ENCODE results near the gene HOXD4.

Gene HOXD4

DNA sequence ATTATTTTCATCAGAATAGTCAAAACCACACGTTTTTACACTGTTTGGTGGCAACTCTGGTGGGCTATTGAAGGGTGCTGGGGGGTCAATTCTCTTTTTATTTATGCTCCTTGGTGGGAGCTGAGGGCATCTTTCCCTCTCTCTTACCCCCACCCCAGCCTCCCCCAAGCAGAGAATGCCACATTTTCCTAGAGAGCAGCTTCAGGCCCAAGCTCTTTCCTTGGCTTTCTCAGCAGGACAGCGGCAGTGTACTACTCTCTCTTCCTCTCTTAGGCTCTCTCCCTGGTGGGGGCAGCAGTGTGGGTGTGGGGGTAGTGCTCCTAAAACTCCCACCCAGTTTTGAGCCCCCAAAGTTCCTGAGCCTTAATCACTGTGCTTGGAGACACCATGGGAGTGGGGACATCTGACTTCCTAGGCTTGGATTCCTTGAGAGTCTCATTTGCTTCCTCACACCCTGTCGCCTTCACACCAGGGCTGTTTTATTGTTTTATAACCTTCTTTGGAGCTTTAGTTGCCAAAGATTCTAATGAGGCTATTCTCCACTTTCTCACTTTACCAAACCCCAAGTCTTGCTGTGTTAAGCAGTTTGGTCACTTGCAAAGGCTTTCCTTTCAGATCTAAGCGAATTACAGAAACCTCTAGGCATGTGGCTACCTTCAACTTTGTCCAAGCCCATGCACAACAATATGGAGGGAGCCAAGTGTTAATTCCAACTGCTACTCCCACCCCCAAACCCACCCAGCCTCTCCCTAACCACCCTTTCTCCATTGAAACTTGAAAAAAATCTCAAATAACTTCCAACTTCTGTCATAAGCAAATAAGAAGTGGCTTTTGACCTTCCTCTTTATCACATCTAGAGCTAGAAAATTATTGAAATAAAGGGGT lies 6.0 kb upstream of the HOXD4 start:
- no peak for DNase-seq

DNA sequence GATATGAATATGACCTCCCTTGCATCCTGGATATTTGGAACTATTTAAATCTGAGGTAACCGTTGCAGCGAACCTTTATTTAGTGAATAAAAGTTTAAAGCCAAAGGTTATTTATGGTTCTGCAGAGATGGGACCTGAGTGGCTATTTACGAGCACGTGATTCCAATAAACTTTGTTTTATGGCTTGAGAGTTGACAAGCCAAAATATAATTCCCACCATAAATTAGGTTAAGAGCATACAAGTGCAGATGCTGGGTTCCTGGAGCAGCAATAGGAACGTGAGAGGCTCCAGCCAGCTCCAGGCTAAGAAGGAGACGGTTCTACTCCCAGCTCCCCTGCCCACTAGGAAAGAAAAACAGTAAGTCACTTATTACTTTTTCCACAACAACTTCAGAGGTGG lies 5.2 kb upstream of the HOXD4 start:
- DNase-seq, result no peak

GRCh38 chr2:176146645-176147044 lies 4.7 kb upstream of the HOXD4 start:
- DNase-seq, result no peak

- no peak for DNase-seq
Measured at GRCh38 chr2:176147210-176147799, 4.0 kb upstream of the HOXD4 start.

- no peak for DNase-seq
Measured at GRCh38 chr2:176147800-176148496, 3.4 kb upstream of the HOXD4 start.

DNA sequence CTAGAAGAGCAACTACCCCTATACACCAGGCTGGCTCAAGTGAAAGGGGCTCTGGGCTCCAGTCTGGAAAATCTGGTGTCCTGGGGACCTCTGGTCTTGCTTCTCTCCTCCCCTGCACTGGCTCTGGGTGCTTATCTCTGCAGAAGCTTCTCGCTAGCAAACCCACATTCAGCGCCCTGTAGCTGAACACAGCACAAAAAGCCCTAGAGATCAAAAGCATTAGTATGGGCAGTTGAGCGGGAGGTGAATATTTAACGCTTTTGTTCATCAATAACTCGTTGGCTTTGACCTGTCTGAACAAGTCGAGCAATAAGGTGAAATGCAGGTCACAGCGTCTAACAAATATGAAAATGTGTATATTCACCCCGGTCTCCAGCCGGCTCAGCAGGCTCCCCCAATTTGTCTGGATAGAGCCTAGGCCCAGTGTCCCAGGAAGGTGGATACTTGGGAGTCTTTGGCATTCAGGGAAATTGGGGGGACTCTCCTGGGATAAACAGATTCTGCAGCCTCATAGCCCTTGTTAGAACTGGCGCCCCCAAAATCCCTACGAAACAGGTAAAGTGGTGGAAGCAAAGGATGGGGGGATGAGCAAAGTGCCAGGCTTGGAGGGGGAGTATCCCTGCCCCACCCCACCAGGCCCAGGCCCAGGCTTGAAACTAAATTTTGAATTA lies 2.5 kb upstream of the HOXD4 start:
- DNase-seq, result no peak

DNA sequence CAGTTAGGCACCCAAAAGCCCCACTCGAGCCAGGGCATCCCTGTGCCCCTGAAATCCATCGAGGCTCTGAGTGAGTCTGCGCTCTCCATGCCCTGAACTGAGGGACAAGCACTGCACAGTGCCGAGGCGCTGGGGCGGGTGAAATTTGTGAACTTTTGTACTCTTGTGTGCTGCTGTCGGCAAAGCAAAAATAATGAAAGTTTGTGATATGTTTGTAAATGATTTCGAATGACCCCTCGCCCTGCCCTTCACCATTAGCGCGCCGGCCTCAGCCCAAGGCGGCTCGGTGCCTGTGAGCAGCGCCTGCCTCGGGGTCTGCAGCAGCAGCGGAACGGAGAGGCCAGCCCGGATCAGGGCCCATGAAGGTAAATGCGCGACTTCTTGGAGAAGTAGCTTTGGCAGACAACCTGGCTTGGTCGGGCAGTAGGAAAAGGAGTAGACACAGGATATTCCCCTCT lies 1.8 kb upstream of the HOXD4 start:
- no peak for DNase-seq

- no peak for DNase-seq
Measured at GRCh38 chr2:176149939-176150583, 1.3 kb upstream of the HOXD4 start.

DNA sequence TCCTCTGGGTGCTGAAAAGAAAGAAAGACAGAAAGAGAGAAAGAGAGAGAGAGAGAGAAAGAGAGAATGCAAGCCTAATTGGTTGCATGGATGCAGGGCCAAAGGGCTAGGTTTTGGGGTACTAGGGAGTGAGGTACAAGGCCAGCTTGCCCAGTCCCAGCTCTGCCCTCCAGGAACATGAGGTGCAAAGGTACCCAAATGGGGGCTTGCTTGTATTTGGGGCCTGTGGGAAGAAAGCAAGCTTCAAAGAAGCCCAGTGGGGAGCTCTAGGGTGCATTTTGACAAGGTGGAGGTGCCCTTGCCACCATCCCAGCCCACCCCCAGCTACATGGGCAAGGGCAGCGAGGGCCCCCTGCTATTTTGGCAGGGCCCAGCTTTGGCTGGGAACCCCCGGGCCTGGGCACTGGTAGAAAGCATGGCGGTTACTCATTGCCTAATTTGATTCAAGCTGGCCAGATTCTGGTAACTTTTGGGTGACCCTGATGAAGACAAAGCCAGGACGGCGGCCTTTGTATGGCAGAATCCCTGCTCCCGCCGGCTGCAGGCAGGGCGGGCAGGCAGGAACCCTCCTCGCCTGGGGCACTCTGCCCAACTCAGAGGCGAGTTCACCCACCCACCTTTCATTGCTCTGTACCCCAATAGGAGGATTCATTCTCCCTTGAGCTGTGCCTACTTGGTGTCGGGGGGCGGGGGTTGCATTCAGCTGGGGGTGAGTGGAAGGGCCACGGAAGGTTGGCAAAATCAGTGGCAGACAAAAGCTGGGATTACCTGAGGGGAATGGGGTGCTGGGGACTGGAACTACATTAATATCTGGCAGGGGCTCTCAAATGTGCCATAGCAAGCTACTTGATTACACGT lies 537 bp upstream of the HOXD4 start:
- DNase-seq, result no peak

- no peak for DNase-seq
Measured at GRCh38 chr2:176152350-176153181, 1.2 kb downstream of the HOXD4 start.

DNA sequence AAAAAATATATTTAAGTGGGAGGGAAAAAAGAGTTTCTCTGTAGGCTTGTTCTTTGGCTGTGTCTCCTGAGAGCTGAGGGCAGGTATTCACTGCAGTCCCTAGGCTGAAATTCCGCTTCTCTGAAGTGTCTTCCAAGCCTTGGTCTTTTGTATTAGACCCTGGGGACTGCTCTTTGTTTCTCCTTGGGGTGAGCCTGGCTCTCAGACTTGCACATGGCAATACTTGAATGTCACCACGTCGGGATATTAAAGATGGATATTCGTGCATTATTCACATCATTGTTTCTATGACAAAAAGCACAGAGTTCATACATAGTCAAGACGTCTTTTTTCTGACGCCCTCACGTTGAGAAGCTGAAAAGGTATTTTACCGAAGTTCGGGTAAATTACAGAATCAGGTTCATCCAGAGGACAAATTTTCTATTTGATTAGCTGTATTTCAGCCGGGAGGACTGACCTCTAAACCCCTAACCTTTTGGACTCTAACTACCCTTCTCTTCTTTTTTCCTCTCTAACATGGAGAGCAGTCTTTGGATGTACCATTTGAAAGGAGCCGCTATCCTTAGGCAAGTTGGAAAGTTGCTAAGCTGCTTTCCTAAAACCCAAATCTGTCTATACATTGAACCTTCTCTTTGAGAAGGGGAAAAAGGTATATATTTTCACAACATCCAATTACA lies 3.4 kb downstream of the HOXD4 start:
- DNase-seq, result no peak

GRCh38 chr2:176155356-176156044 lies 4.2 kb downstream of the HOXD4 start:
- no peak for DNase-seq

- DNase-seq, result no peak
Measured at GRCh38 chr2:176156301-176156806, 5.0 kb downstream of the HOXD4 start.

- no peak for DNase-seq
Measured at GRCh38 chr2:176156807-176157498, 5.6 kb downstream of the HOXD4 start, which contains the start of gene HOXD3. TSS of gene HOXD3 (plus strand) at chr2:176157307. CDS start at chr2:176169115, 11,808 bp downstream.

DNA sequence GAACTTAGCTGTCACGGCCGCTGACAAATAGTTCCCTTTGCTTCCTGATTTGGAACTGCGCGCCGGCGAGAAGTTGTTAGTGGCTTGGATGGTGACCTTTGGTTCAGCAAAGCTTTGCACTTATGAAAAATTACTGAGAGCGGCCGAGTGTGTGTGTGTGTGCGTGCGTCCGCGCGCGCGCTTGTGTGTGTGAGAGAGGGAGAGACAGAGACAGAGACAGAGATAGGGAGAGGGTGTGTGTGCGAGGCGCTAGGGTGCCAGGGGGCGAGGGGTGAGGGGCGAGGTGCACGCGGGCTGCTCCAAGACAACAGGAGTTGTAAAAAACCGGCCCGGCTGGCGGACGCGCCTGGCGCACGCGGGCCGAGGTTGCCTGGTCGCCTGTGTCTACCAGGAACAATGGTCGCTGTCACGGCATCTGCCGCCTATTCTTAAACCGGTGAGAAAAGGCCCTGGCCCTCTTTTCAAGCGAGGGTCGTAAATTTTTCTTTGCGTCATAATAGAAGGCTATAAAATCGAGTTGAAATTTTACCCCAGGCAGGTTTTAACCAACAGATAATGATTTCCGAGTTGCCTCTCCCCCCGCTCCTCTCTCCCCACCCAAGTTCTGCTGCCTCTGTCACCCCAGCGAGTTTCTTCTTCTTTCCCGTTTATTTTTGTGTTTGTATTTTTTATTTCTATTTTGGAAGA lies 6.3 kb downstream of the HOXD4 start:
- no peak for DNase-seq

DNA sequence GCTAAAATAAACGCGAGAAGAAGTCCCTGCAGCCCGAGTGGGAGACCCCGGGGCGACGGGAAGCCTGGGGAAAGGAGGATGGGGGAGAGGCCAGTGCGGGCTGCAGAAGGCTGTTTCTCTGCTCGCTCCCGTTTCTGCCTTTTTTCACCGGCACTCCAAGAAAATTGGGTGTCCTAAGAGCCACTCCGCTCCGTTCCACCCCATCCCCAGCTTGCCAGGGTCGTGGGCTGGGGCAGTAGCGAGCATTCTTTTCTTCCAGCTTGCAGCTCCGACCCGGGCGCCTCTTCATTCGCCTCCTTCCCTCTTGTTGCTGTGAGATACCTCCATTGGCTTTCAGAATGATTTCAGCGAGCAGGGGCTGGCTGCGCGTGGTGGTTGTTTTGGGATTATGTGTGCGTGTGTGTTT lies 6.8 kb downstream of the HOXD4 start:
- no peak for DNase-seq

DNA sequence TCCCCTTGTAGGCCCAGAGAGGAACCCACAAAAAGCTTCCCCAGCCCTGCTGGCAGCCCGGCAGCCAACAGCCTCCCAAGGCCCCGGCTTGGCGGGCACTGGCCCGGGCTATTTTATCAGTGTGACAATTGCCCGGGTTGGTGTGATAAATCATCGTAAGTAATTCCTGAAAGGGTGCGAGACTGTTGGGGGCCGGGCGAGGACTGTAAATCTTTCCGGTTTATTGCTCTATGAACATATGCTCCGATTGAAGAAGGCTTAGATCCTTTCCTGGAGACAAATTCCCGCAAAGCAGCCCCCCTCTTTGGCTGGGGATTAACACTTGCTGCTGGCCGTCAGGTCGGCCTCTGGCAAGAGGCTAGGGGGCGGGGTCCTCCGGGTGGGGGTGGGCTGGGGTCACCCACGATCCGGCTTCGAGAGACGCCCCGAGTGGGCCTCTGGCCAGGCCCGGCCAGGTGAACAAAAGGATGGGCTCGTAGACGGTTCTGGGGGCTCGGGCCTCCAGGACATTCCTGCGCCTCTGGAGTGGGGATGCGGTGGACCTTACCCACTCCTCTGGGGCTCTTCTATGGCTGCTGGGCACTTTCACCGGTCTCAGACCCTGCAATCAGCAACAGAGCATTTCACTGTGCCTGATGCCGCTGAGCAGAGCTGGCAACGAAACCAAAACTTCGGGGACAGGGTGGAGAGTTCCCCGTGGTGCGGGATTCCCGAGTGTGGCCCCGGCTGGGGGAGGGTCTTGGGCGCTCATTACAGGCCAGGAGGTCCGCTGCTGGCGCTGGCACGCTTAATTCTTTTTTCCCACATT lies 7.7 kb downstream of the HOXD4 start:
- DNase-seq, result no peak

Measured in suppressor macrophage treated with lipopolysaccharide for 4 hours (primary cell).